MCF 10A (cell line): ENCODE measurements around the gene MOV10L1. TPM values are rescaled to one million over a fixed set of nuclear protein-coding genes. Genes with fewer than 3 reads are reported as not detected.

Experiments used
- BruUV-seq: library from RNA; stranded (reverse); fragments of 400-500 nt; replicated peaks from 2 replicates; lab custom pipeline; 2021; lab: Mats Ljungman, UMichigan
- CTCF ChIA-PET: fragments of 300-600 bp; sonication (Branson Sonifier 250); formaldehyde crosslinking; extraction: SDS; loops from one replicate; lab custom pipeline; 2021; ENCODE audit warnings: antibody characterized with exemption, inconsistent platforms; lab: Yijun Ruan, JAX
- POLR2A ChIA-PET: fragments of 300-600, 350-650 bp; sonication (Branson Sonifier 250); formaldehyde crosslinking; extraction: SDS; loops from one replicate; lab custom pipeline; 2020; ENCODE audit warnings: antibody characterized with exemption, inconsistent platforms; lab: Yijun Ruan, JAX
- DNase-seq: peaks from one replicate; pipeline ENCODE4 v3.0.0-alpha.2; 2018; ENCODE audit not compliant: unreplicated experiment
- H3K27ac Mint-ChIP-seq: one replicate; pipeline ENCODE4 v1.8.0; 2022; ENCODE audit warnings: mild to moderate bottlenecking, low read depth, mixed read lengths; ENCODE audit not compliant: unreplicated experiment
- H3K27me3 Mint-ChIP-seq: one replicate; pipeline ENCODE4 v1.8.0; 2022; ENCODE audit warnings: mixed read lengths; ENCODE audit not compliant: insufficient read depth, unreplicated experiment
- H3K36me3 Mint-ChIP-seq: one replicate; pipeline ENCODE4 v1.8.0; 2022; ENCODE audit warnings: mild to moderate bottlenecking, moderate library complexity, mixed read lengths; ENCODE audit not compliant: insufficient read depth, unreplicated experiment
- H3K4me1 Mint-ChIP-seq: one replicate; pipeline ENCODE4 v1.8.0; 2022; ENCODE audit warnings: mixed read lengths; ENCODE audit not compliant: insufficient read depth, unreplicated experiment
- H3K4me3 Mint-ChIP-seq: one replicate; pipeline ENCODE4 v1.8.0; 2022; ENCODE audit warnings: mild to moderate bottlenecking, moderate library complexity, mixed read lengths; ENCODE audit not compliant: unreplicated experiment
- H3K9me3 Mint-ChIP-seq: one replicate; pipeline ENCODE4 v1.8.0; 2022; ENCODE audit warnings: mixed read lengths; ENCODE audit not compliant: unreplicated experiment
- CTCF ChIP-seq: fragments of 200-600 bp; IDR thresholded peaks from one replicate; pipeline ENCODE4 v1.8.0; 2022; ENCODE audit warnings: antibody characterized with exemption, mild to moderate bottlenecking; ENCODE audit not compliant: unreplicated experiment
- intact Hi-C: fragments of 100-400 bp; cut with micrococcal nuclease; formaldehyde crosslinking; loops from 2 replicates; pipeline ENCODE4 v1.14.1; 2022
- total RNA-seq: library from RNA; stranded (reverse); gene quantifications from 2 replicates; pipeline ENCODE4 v1.2.3, GENCODE V29; 2022

The MOV10L1 gene
- total RNA-seq, 1 experiment from 2014 or later: not detected

GRCh38 chr22:50141462-50141861 lies 51.7 kb downstream of the MOV10L1 start:
- no TSS peak for BruUV-seq
- no peak overlapping the region for H3K4me3 Mint-ChIP-seq
- no peak overlapping the region for H3K27ac Mint-ChIP-seq
- no peaks in the 10 kb centered on the region for H3K27me3 Mint-ChIP-seq
- no peaks in the 10 kb centered on the region for H3K9me3 Mint-ChIP-seq
- TF ChIP-seq CTCF: no peak
- no peak for DNase-seq
- H3K36me3 Mint-ChIP-seq: no peaks in the 10 kb centered on the region
- CTCF ChIA-PET: interaction anchor here (0.6 to 2.0 kb wide), 4 partner anchors 15 to 151 kb away, joined by 3 to 8 read pairs (median 6); no protein-coding TSS in a partner anchor
- POLR2A ChIA-PET: no interaction called here
- peaks cover 3% of the 10 kb centered on the region for H3K4me1 Mint-ChIP-seq
- intact Hi-C loops: loop anchor here (10.0 kb wide), 1 partner anchor 353 kb away; no protein-coding TSS in a partner anchor

GRCh38 chr22:50141891-50142363 lies 52.1 kb downstream of the MOV10L1 start:
- Mint-ChIP-seq H3K27me3 (no peaks in the 10 kb centered on the region), H3K4me1 (peaks cover 4% of the 10 kb centered on the region), H3K27ac (no peak overlapping the region), H3K36me3 (no peaks in the 10 kb centered on the region), H3K9me3 (no peaks in the 10 kb centered on the region), H3K4me3 (no peak overlapping the region)
- DNase-seq: no peak
- ChIA-PET CTCF (interaction anchor here (0.6 to 2.0 kb wide), 5 partner anchors 15 to 151 kb away, joined by 3 to 7 read pairs (median 4); no protein-coding TSS in a partner anchor), POLR2A (interaction anchor here (1.4 kb wide), 1 partner anchor 22 kb away, joined by 3 read pairs; no protein-coding TSS in a partner anchor)
- TF ChIP-seq CTCF: no peak
- BruUV-seq: no TSS peak
- intact Hi-C loops: loop anchor here (10.0 kb wide), 1 partner anchor 353 kb away; no protein-coding TSS in a partner anchor

GRCh38 chr22:50143096-50143495 lies 53.3 kb downstream of the MOV10L1 start:
- CTCF ChIA-PET: interaction anchor here (0.7 to 2.0 kb wide), 7 partner anchors 9 to 596 kb away, joined by 3 to 7 read pairs (median 4); no protein-coding TSS in a partner anchor
- Mint-ChIP-seq H3K4me1 (peaks cover 7% of the 10 kb centered on the region), H3K4me3 (no peak overlapping the region), H3K9me3 (no peaks in the 10 kb centered on the region), H3K27me3 (no peaks in the 10 kb centered on the region), H3K27ac (no peak overlapping the region), H3K36me3 (no peaks in the 10 kb centered on the region)
- intact Hi-C loops: loop anchor here (10.0 kb wide), 1 partner anchor 352 kb away; no protein-coding TSS in a partner anchor
- no TSS peak for BruUV-seq
- DNase-seq: no peak
- POLR2A ChIA-PET: interaction anchor here (0.7 to 1.4 kb wide), 2 partner anchors 14 to 24 kb away, joined by 3 to 5 read pairs; no protein-coding TSS in a partner anchor
- no peak for TF ChIP-seq CTCF

GRCh38 chr22:50144005-50144614 lies 54.3 kb downstream of the MOV10L1 start:
- BruUV-seq: no TSS peak
- intact Hi-C loops: loop anchor here (10.0 kb wide), 1 partner anchor 351 kb away; no protein-coding TSS in a partner anchor
- Mint-ChIP-seq H3K27ac (no peak overlapping the region), H3K9me3 (no peaks in the 10 kb centered on the region), H3K36me3 (no peaks in the 10 kb centered on the region), H3K27me3 (no peaks in the 10 kb centered on the region), H3K4me3 (no peak overlapping the region), H3K4me1 (peaks cover 7% of the 10 kb centered on the region)
- POLR2A ChIA-PET: interaction anchor here (0.5 to 0.7 kb wide), 2 partner anchors 79 to 226 kb away, joined by 3 to 4 read pairs; partner anchors contain the start of genes ALG12 and CRELD2
- no peak for DNase-seq
- no peak for TF ChIP-seq CTCF
- CTCF ChIA-PET: no interaction called here
